CD8-positive, alpha-beta memory T cell (primary cell): ENCODE results near the gene SLC1A5. TPM values are rescaled to one million over a fixed set of nuclear protein-coding genes. Genes with fewer than 3 reads are reported as not detected.

ENCODE experiments used
- CTCF ChIA-PET: fragments of 350-600 bp; sonication (Branson Sonifier 250); formaldehyde crosslinking; loops from one replicate; lab custom pipeline; 2021; ENCODE audit warnings: antibody characterized with exemption; lab: Charles Lee
- POLR2A ChIA-PET: fragments of 350-600 bp; sonication (Branson Sonifier 250); formaldehyde crosslinking; loops from one replicate; lab custom pipeline; 2021; ENCODE audit warnings: antibody characterized with exemption; lab: Charles Lee
- DNase-seq, 5 donors: peaks; one replicate each; pipeline versions ENCODE4 v3.0.0 to v3.0.0-alpha.2; 2020 to 2022; ENCODE audit warnings: mixed read lengths in 1 of 5
- H3K27ac ChIP-seq: one replicate; pipeline ENCODE4 v1.7.0; 2013; ENCODE audit warnings: low read depth, mild to moderate bottlenecking, low read length, moderate library complexity
- H3K27me3 ChIP-seq: 2 replicates; pipeline ENCODE4 v1.7.0; 2013; ENCODE audit warnings: low read length, mild to moderate bottlenecking; ENCODE audit not compliant: insufficient read depth, poor library complexity, severe bottlenecking
- H3K36me3 ChIP-seq: 2 replicates; pipeline ENCODE4 v1.7.0; 2013; ENCODE audit warnings: mild to moderate bottlenecking, low read length, moderate library complexity; ENCODE audit not compliant: insufficient read depth
- H3K4me1 ChIP-seq: 2 replicates; pipeline ENCODE4 v1.7.0; 2013; ENCODE audit warnings: mild to moderate bottlenecking, low read length, moderate library complexity; ENCODE audit not compliant: insufficient read depth
- H3K4me3 ChIP-seq: 2 replicates; pipeline ENCODE4 v1.7.0; 2013; ENCODE audit warnings: mild to moderate bottlenecking, low read length
- H3K9me3 ChIP-seq: 2 replicates; pipeline ENCODE4 v1.7.0; 2013; ENCODE audit warnings: mild to moderate bottlenecking, low read length
- H3K27ac Mint-ChIP-seq, 8 donors: one replicate each; pipeline ENCODE4 v1.8.0; 2020 to 2021; ENCODE audit warnings: mixed read lengths in 8 of 8, mild to moderate bottlenecking in 6 of 8, inconsistent platforms in 3 of 8, moderate library complexity in 3 of 8
- H3K27me3 Mint-ChIP-seq, 2 donors: one replicate each; pipeline ENCODE4 v1.8.0; 2020 to 2021; ENCODE audit warnings: mixed read lengths in 2 of 2, mild to moderate bottlenecking in 1 of 2, moderate library complexity in 1 of 2
- H3K36me3 Mint-ChIP-seq, 3 donors: one replicate each; pipeline ENCODE4 v1.8.0; 2020 to 2021; ENCODE audit warnings: mixed read lengths in 3 of 3, inconsistent platforms in 1 of 3, mild to moderate bottlenecking in 1 of 3
- H3K4me1 Mint-ChIP-seq, 3 donors: one replicate each; pipeline ENCODE4 v1.8.0; 2020 to 2021; ENCODE audit warnings: mixed read lengths in 3 of 3, inconsistent platforms in 1 of 3, mild to moderate bottlenecking in 1 of 3
- H3K4me3 Mint-ChIP-seq, 7 donors: one replicate each; pipeline ENCODE4 v1.8.0; 2020 to 2021; ENCODE audit warnings: mixed read lengths in 7 of 7, mild to moderate bottlenecking in 6 of 7, moderate library complexity in 4 of 7, inconsistent platforms in 2 of 7
- H3K9me3 Mint-ChIP-seq, 5 donors: one replicate each; pipeline ENCODE4 v1.8.0; 2020 to 2022; ENCODE audit warnings: mixed read lengths in 5 of 5, mild to moderate bottlenecking in 3 of 5, moderate library complexity in 2 of 5, inconsistent platforms in 1 of 5
- polyA plus RNA-seq: library from polyadenylated mRNA; unstranded; fragments of 300-500 nt; fragmentation: Illumina TruSeq; gene quantifications from one replicate; pipeline ENCODE4 v1.2.3, GENCODE V29; 2021
- total RNA-seq, 2 experiments: library from RNA; stranded (reverse); gene quantifications; one replicate each; pipeline ENCODE4 v1.2.3, GENCODE V29; 2021

Gene SLC1A5
- total and polyA plus RNA-seq, 3 experiments from 2014 or later: 19.1 to 380 (median 377) TPM

DNA sequence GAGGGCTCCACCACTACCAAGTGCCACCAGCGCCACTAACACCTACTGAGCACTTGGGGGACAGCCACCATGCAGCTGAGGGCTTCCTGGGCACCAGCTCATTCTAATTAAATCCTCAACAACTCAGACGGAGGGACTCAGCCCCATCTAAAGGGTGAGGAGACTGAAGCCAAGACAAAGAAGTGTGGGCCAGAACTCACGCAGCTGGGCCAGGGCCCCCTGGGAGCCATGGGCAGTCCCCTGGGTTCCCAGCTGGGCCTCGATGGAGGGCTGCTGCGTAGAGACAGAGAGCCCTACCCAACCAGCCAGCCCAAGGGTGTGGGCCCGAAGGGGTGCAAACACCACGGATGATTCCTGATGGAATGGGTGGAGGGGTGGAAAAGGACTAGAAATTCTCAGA is 58.7 kb downstream of the SLC1A5 start:
- Histone ChIP-seq H3K27me3 (no peaks in the 10 kb centered on the region), H3K4me1 (peaks cover 6% of the 10 kb centered on the region), H3K36me3 (peaks cover 68% of the 10 kb centered on the region), H3K4me3 (no peak overlapping the region), H3K27ac (no peak overlapping the region), H3K9me3 (no peaks in the 10 kb centered on the region)
- POLR2A ChIA-PET: interaction anchor here (0.5 to 1.1 kb wide), 2 partner anchors 16 to 20 kb away, joined by 3 read pairs; no protein-coding TSS in a partner anchor
- no peak overlapping the region for H3K27ac Mint-ChIP-seq
- H3K4me1 Mint-ChIP-seq: peaks cover 10 to 17% (median 12%) of the 10 kb centered on the region in 3 donors
- no peak for DNase-seq
- H3K4me3 Mint-ChIP-seq: no peak overlapping the region
- H3K36me3 Mint-ChIP-seq: peaks cover 0 to 90% (median 6%) of the 10 kb centered on the region in 3 donors
- CTCF ChIA-PET: interaction anchor here (1.1 to 6.3 kb wide), 14 partner anchors 8 to 118 kb away, joined by 3 to 124 read pairs (median 8); no protein-coding TSS in a partner anchor
- H3K27me3 Mint-ChIP-seq: no peaks in the 10 kb centered on the region
- H3K9me3 Mint-ChIP-seq: no peaks in the 10 kb centered on the region

DNA sequence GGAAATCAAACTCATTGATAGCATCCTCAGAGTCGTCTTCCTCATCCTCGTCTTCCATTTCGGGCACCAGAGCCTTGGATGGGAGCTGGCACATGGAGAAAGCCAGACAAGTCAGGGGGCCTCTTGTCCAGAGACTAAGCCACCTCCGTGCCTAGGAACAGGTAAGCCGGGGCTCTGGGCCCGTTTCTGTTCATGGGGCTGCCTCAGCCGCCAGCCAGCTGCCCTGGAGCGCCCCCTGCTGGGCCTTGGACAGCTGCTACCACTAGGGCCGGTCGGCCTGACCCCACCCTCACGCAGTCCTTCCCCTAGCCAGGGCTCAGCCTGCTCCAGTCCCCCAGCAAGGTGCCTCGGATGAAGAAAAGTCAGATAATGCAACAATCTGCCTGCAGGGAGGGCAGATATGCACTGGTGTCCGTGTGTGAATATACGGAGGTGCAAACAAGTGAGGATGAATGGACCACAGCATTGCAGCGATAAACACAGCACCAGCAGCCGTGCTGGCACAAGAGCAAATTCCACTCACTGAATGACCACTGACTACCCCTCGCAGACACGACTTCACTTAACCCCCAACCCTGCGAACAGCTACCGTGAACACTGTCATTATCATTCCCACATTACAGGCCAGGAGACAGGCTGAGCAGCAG is 59.6 kb downstream of the SLC1A5 start:
- Histone ChIP-seq H3K4me3 (no peak overlapping the region), H3K27me3 (no peaks in the 10 kb centered on the region), H3K9me3 (no peaks in the 10 kb centered on the region), H3K4me1 (peaks cover 6% of the 10 kb centered on the region), H3K27ac (peak overlapping the region; percentile 7), H3K36me3 (peaks cover 68% of the 10 kb centered on the region)
- Mint-ChIP-seq H3K36me3 (peaks cover 0 to 92% (median 9%) of the 10 kb centered on the region in 3 donors), H3K27ac (peak overlapping the region in 6 of 8 donors; percentile 13 to 91 (median 66)), H3K9me3 (no peaks in the 10 kb centered on the region), H3K27me3 (no peaks in the 10 kb centered on the region), H3K4me3 (no peak overlapping the region), H3K4me1 (peaks cover 10 to 17% (median 12%) of the 10 kb centered on the region in 3 donors)
- peak; percentile 75 to 87 (median 78) for DNase-seq
- CTCF ChIA-PET: interaction anchor here (0.9 to 6.3 kb wide), 24 partner anchors 9 to 117 kb away, joined by 3 to 124 read pairs (median 4); partner anchors contain the start of gene DACT3
- POLR2A ChIA-PET: interaction anchor here (1.4 to 1.8 kb wide), 3 partner anchors 10 to 24 kb away, joined by 4 to 11 read pairs (median 8); no protein-coding TSS in a partner anchor

DNA sequence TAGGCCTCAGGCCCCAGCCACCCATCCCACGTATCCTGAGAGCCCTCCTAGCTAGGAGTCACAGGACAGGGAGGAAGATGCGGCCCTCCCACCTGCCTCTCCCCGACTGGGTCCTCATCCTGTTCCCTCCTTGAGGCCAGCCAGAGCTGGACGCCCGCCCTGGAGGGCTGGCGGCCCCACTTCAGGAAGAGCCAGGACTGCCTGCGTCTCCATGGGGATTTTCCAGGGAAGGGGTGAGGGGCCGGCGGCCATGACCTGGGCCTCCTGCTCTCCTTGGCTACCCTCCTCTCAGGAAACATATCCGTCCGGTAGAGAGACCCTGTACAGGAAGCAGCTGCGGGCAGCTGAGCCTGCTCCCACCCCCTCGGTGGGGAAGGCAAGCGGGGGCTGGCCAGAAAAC is 60.2 kb downstream of the SLC1A5 start:
- H3K9me3 ChIP-seq: no peaks in the 10 kb centered on the region
- Mint-ChIP-seq H3K9me3 (no peaks in the 10 kb centered on the region), H3K4me3 (no peak overlapping the region), H3K27ac (peak overlapping the region in 2 of 8 donors; percentile 13 to 91), H3K36me3 (peaks cover 0 to 92% (median 9%) of the 10 kb centered on the region in 3 donors), H3K4me1 (peaks cover 12 to 17% (median 14%) of the 10 kb centered on the region in 3 donors), H3K27me3 (no peaks in the 10 kb centered on the region)
- POLR2A ChIA-PET: interaction anchor here (1.0 to 1.8 kb wide), 4 partner anchors 10 to 23 kb away, joined by 3 to 11 read pairs (median 6); no protein-coding TSS in a partner anchor
- DNase-seq: no peak
- H3K4me3 ChIP-seq: no peak overlapping the region
- no peak overlapping the region for H3K27ac ChIP-seq
- peaks cover 68% of the 10 kb centered on the region for H3K36me3 ChIP-seq
- peaks cover 6% of the 10 kb centered on the region for H3K4me1 ChIP-seq
- CTCF ChIA-PET: interaction anchor here (0.9 to 6.3 kb wide), 21 partner anchors 9 to 116 kb away, joined by 3 to 124 read pairs (median 5); partner anchors contain the start of gene DACT3
- no peaks in the 10 kb centered on the region for H3K27me3 ChIP-seq

GRCh38 chr19:46727757-46728156 is 60.6 kb downstream of the SLC1A5 start:
- peaks cover 13 to 17% (median 14%) of the 10 kb centered on the region in 3 donors for H3K4me1 Mint-ChIP-seq
- Histone ChIP-seq H3K27me3 (no peaks in the 10 kb centered on the region), H3K4me1 (peaks cover 6% of the 10 kb centered on the region), H3K27ac (no peak overlapping the region), H3K9me3 (no peaks in the 10 kb centered on the region), H3K36me3 (peaks cover 64% of the 10 kb centered on the region), H3K4me3 (no peak overlapping the region)
- H3K9me3 Mint-ChIP-seq: no peaks in the 10 kb centered on the region
- H3K4me3 Mint-ChIP-seq: no peak overlapping the region
- DNase-seq: no peak
- H3K36me3 Mint-ChIP-seq: peaks cover 0 to 90% (median 9%) of the 10 kb centered on the region in 3 donors
- CTCF ChIA-PET: interaction anchor here (1.1 to 6.3 kb wide), 13 partner anchors 9 to 109 kb away, joined by 3 to 124 read pairs (median 7); partner anchors contain the start of gene DACT3
- no peaks in the 10 kb centered on the region for H3K27me3 Mint-ChIP-seq
- no peak overlapping the region for H3K27ac Mint-ChIP-seq
- POLR2A ChIA-PET: interaction anchor here (1.0 to 1.8 kb wide), 4 partner anchors 9 to 23 kb away, joined by 3 to 11 read pairs (median 6); no protein-coding TSS in a partner anchor

DNA sequence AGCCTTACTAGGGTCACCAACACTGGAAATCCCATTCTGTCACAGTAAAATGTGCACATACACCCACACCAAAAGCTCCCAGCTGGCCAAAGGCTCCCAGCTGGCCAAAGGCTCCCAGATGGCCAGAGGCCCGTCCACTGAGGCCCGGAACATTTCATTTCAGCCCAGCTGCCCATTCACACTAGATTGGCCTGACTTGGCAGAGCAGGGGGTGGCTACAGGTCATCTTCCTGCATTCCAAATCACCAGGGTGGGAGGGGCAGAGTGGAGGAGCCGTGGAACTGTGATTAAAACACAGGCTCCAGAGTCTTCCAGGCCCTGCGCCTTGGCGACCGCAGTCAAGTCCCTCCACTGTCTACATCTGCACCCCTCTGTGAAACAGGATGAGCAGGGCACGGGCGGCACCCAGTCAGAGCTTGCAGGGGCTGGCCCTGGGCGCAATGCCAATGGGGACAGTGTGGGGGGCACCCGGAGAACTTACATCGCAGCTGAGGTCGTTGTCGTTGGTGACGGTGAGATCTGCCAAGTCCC is 61.4 kb downstream of the SLC1A5 start:
- Mint-ChIP-seq H3K36me3 (peaks cover 0 to 90% (median 9%) of the 10 kb centered on the region in 3 donors), H3K9me3 (no peaks in the 10 kb centered on the region), H3K27ac (peak overlapping the region in 1 of 8 donors; percentile 21), H3K4me3 (peak overlapping the region in 1 of 7 donors; percentile 18), H3K4me1 (peaks cover 16 to 17% (median 16%) of the 10 kb centered on the region in 3 donors), H3K27me3 (no peaks in the 10 kb centered on the region)
- Histone ChIP-seq H3K4me1 (peaks cover 6% of the 10 kb centered on the region), H3K36me3 (peaks cover 61% of the 10 kb centered on the region), H3K27me3 (no peaks in the 10 kb centered on the region), H3K9me3 (no peaks in the 10 kb centered on the region), H3K27ac (no peak overlapping the region), H3K4me3 (no peak overlapping the region)
- POLR2A ChIA-PET: interaction anchor here (0.5 kb wide), 1 partner anchor 1600 kb away, joined by 4 read pairs; no protein-coding TSS in a partner anchor
- CTCF ChIA-PET: interaction anchor here (2.5 to 6.3 kb wide), 3 partner anchors 12 to 22 kb away, joined by 22 to 124 read pairs (median 28); no protein-coding TSS in a partner anchor
- no peak for DNase-seq

DNA sequence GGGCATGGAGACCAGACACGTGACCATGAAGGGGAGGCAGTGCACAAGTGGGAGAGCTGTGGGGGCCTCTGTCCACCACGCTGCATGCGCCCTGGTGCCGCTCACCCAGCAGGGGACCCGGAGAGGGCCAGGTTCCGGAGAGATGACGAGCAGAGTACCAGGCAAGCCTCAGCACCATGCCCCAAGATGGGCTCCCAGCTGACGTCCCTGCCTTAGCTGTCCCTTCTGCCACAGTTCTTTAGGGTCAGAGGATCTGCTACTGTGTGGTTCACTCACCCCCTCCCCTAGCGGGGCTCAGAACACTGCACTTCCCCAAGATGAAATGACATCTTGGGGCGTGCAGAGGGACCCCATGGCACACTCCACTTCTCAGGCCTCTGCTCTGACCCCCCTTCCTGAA is 61.8 kb downstream of the SLC1A5 start:
- Mint-ChIP-seq H3K27ac (no peak overlapping the region), H3K4me1 (peaks cover 12 to 18% (median 15%) of the 10 kb centered on the region in 3 donors), H3K4me3 (no peak overlapping the region), H3K27me3 (no peaks in the 10 kb centered on the region), H3K36me3 (peaks cover 0 to 89% (median 11%) of the 10 kb centered on the region in 3 donors), H3K9me3 (no peaks in the 10 kb centered on the region)
- Histone ChIP-seq H3K27ac (no peak overlapping the region), H3K36me3 (peaks cover 61% of the 10 kb centered on the region), H3K4me1 (peaks cover 6% of the 10 kb centered on the region), H3K9me3 (no peaks in the 10 kb centered on the region), H3K4me3 (no peak overlapping the region), H3K27me3 (no peaks in the 10 kb centered on the region)
- ChIA-PET POLR2A (interaction anchor here (0.5 kb wide), 1 partner anchor 1600 kb away, joined by 4 read pairs; no protein-coding TSS in a partner anchor), CTCF (interaction anchor here (6.3 kb wide), 1 partner anchor 22 kb away, joined by 124 read pairs; no protein-coding TSS in a partner anchor)
- DNase-seq: no peak

GRCh38 chr19:46725859-46726393 is 62.5 kb downstream of the SLC1A5 start:
- ChIA-PET POLR2A (no interaction called here), CTCF (interaction anchor here (6.3 kb wide), 1 partner anchor 21 kb away, joined by 124 read pairs; no protein-coding TSS in a partner anchor)
- H3K4me3 Mint-ChIP-seq: no peak overlapping the region
- DNase-seq: no peak
- no peak overlapping the region for H3K4me3 ChIP-seq
- no peaks in the 10 kb centered on the region for H3K9me3 ChIP-seq
- no peak overlapping the region for H3K27ac ChIP-seq
- no peaks in the 10 kb centered on the region for H3K27me3 Mint-ChIP-seq
- H3K4me1 Mint-ChIP-seq: peaks cover 9 to 24% (median 15%) of the 10 kb centered on the region in 3 donors
- H3K4me1 ChIP-seq: peaks cover 6% of the 10 kb centered on the region
- peak overlapping the region in 2 of 8 donors; percentile 73 to 85 for H3K27ac Mint-ChIP-seq
- H3K36me3 ChIP-seq: peaks cover 61% of the 10 kb centered on the region
- H3K9me3 Mint-ChIP-seq: no peaks in the 10 kb centered on the region
- no peaks in the 10 kb centered on the region for H3K27me3 ChIP-seq
- peaks cover 0 to 89% (median 14%) of the 10 kb centered on the region in 3 donors for H3K36me3 Mint-ChIP-seq
